Esophagus muscularis mucosa (tissue), 4 donors: ENCODE data around the gene LRRC41. TPM values are rescaled to one million over a fixed set of nuclear protein-coding genes. Genes with fewer than 3 reads are reported as not detected.
"Not testable (repeated sequence)": the region's sequence is repeated elsewhere in the genome, so short reads cannot be mapped to it uniquely, and the experiment has no call there.

Experiments used
- DNase-seq: peaks from one replicate; pipeline ENCODE4 v3.0.0-alpha.2; 2017; ENCODE audit errors: extremely low spot score
- H3K27ac ChIP-seq, 4 donors: fragments of 200-600 bp; sonication (generic); replicated peaks in 1 of 4; 1 replicate in 3 of 4; 2 replicates in 1 of 4; pipeline ENCODE4 v1.5.1; 2016 to 2019; ENCODE audit warnings: mild to moderate bottlenecking in 1 of 4
- H3K27me3 ChIP-seq, 4 donors: fragments of 200-600 bp; sonication (generic); one replicate each; pipeline versions ENCODE4 v1.5.1 to v1.6.0; 2016 to 2019
- H3K36me3 ChIP-seq, 4 donors: fragments of 200-600 bp; sonication (generic); one replicate each; pipeline ENCODE4 v1.5.1; 2016 to 2019
- H3K4me1 ChIP-seq, 4 donors: fragments of 200-600 bp; sonication (generic); one replicate each; pipeline ENCODE4 v1.5.1; 2016 to 2019
- H3K4me3 ChIP-seq, 4 donors: fragments of 200-600 bp; sonication (generic); 1 replicate in 2 of 4; 2 replicates in 2 of 4; pipeline ENCODE4 v1.5.1; 2016 to 2019; ENCODE audit warnings: mild to moderate bottlenecking in 4 of 4, moderate library complexity in 1 of 4
- H3K9me3 ChIP-seq, 4 donors: fragments of 200-600 bp; sonication (generic); 1 replicate in 3 of 4; 2 replicates in 1 of 4; pipeline ENCODE4 v1.5.1; 2016 to 2019
- EP300 ChIP-seq: sonication (generic); formaldehyde crosslinking; IDR thresholded peaks from one replicate; pipeline ENCODE4 v1.6.1; 2017; ENCODE audit warnings: antibody characterized with exemption
- POLR2AphosphoS5 ChIP-seq, 2 donors: sonication (generic); formaldehyde crosslinking; IDR thresholded peaks; one replicate each; pipeline ENCODE4 v1.6.1; 2017; ENCODE audit warnings: antibody characterized with exemption in 2 of 2
- WGBS: methylation state at CpG from one replicate; pipeline ENCODE4 v1.1.5; 2018; 5-methylcytosine and 5-hydroxymethylcytosine counted together
- intact Hi-C: fragments of 100-400 bp; cut with DNase I; formaldehyde crosslinking; loops from one replicate; pipeline ENCODE4 v1.15.1; 2023
- total RNA-seq, 4 donors: library from RNA; depleted of rRNA; stranded (reverse); fragments of >200 nt; gene quantifications; one replicate each; pipeline versions ENCODE4 v1.1.0 to v1.2.1, GENCODE V29; 2016
- TF ChIP-seq, protein P1 (sequence below), 3 experiments: fragments of 200-600 bp in 2 of 3; fragments of 450-650 bp in 1 of 3; sonication (generic) in 2 of 3; IDR thresholded peaks; one replicate each; pipeline ENCODE4 v1.5.1; 2017 to 2019; ENCODE audit warnings: antibody characterized with exemption in 3 of 3, mild to moderate bottlenecking in 2 of 3, moderate library complexity in 1 of 3

LRRC41 gene
- total RNA-seq, 4 donors from 2014 or later, result 59.0 to 81.1 (median 75.8) TPM

DNA sequence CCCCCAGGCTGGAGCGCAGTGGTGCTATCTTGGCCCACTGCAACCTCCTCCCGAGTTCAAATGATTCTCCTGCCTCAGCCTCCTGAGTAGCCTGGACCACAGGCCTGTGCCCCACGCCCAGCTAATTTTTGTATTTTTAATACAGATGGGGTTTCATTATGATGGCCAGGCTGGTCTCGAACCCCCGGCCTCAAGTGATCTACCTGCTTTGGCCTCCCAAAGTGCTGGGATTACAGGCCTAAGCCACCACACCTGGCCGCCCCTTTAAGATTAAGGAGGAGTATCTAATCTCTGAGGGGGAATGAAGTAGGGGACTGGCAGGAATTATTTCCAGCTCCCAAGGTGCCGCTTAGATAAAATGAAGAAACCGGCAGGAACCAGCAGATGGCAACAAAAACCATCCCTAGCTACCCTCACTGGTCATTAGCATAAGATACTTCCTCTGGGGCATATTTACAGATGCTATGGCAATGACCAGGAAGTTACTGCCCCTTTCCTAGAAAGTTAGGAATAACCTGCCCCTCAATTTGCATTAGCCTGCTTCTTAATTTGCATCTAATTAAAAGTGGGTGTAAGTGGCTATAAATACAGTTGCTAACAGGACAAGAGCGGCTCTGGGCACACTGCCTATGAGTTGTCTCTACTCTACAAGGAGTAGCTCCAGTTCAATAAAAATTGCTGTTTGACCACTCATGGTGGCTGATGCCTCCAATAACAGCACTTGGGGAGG lies 30.0 kb upstream of the LRRC41 start:
- Histone ChIP-seq H3K4me1 (no peaks in the 10 kb centered on the region), H3K4me3 (no peak overlapping the region), H3K27me3 (no peaks in the 10 kb centered on the region), H3K27ac (no peak overlapping the region), H3K9me3 (no peaks in the 10 kb centered on the region), H3K36me3 (no peaks in the 10 kb centered on the region)
- no peak for DNase-seq
- intact Hi-C loops, result no loop called here
- TF ChIP-seq, protein P1, sequence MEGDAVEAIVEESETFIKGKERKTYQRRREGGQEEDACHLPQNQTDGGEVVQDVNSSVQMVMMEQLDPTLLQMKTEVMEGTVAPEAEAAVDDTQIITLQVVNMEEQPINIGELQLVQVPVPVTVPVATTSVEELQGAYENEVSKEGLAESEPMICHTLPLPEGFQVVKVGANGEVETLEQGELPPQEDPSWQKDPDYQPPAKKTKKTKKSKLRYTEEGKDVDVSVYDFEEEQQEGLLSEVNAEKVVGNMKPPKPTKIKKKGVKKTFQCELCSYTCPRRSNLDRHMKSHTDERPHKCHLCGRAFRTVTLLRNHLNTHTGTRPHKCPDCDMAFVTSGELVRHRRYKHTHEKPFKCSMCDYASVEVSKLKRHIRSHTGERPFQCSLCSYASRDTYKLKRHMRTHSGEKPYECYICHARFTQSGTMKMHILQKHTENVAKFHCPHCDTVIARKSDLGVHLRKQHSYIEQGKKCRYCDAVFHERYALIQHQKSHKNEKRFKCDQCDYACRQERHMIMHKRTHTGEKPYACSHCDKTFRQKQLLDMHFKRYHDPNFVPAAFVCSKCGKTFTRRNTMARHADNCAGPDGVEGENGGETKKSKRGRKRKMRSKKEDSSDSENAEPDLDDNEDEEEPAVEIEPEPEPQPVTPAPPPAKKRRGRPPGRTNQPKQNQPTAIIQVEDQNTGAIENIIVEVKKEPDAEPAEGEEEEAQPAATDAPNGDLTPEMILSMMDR (IDR thresholded peaks at IDR 0.05), result peak in 1 of 3 experiments; percentile 3
- no peak for TF ChIP-seq EP300
- no peak for TF ChIP-seq POLR2AphosphoS5 (IDR thresholded peaks at IDR 0.05)
- 84% methylated on average over 8 of the region's 9 CpGs for WGBS

DNA sequence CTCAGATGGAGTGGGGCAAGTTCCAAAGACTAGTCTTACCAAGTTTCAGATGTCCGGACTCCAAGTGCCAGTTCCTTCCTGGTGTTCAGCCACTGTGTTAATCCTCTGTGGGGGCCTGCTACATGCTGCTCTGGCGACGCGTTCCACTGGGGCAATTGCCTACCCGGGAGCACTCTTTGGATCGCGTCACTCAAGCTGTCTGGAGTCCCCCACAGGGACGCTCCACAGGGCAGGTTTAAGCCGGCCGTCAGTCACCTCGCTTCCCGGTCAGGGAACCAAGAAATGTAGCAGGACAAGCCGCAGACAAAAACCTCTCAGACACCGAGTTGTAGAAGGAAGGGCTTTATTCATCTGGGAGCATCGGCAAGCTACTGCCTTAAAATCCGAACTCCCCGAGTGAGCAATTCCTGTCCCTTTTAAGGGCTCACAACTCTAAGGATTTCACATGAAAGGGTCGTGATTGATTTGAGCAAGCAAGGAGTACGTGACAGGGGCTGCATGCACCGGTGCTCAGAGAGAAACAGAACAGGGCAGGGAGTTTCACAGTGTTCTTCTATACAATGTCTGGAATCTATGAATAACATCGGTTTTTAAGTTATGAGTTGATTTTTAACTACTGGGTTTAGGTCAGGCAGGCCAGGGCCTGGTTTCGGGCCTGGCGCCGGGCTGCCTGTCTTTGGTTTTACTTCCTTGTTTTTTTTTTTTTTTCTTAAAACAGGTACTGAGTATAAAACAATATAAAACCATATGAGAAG lies 28.5 kb upstream of the LRRC41 start:
- H3K4me3 ChIP-seq, H3K36me3 ChIP-seq, intact Hi-C loops, H3K4me1 ChIP-seq, H3K27me3 ChIP-seq, DNase-seq, H3K9me3 ChIP-seq, H3K27ac ChIP-seq: not testable (repeated sequence)
- 91% methylated on average over 18 of the region's 24 CpGs for WGBS

DNA sequence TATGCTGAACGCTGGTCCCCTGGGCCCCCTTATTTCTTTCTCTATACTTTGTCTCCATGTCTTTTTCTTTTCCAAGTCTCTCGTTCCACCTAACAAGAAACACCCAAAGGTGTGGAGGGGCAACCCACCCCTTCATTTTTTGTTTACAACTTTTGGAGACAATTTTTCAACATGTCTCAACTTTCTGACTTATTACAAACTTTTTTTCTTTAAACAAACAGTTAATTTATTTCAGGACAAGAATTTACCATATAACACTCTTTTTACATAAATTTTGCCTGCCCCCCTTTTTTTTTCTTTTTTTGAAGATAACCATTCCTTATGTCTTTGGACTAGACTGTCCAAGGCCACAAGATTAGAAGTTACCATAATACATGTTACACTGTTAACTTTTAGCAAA lies 27.0 kb upstream of the LRRC41 start:
- DNase-seq, H3K27me3 ChIP-seq, intact Hi-C loops, H3K27ac ChIP-seq, H3K9me3 ChIP-seq, H3K36me3 ChIP-seq, H3K4me1 ChIP-seq, H3K4me3 ChIP-seq: not testable (repeated sequence)
- 83% methylated on average over 2 of the region's 2 CpGs for WGBS

DNA sequence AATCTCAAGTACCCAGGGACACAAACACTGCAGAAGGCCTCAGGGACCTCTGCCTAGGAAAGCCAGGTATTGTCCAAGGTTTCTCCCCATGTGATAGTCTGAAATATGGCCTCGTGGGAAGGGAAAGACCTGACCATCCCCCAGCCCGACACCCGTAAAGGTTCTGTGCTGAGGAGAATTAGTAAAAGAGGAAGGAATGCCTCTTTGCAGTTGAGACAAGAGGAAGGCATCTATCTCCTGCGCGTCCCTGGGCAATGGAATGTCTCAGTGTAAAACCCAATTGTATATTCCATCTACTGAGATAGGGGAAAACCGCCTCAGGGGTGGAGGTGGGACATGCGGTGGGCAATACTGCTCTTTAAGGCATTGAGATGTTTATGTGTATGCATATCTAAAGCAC lies 26.4 kb upstream of the LRRC41 start:
- H3K27me3 ChIP-seq, intact Hi-C loops, DNase-seq, H3K27ac ChIP-seq, H3K4me1 ChIP-seq, H3K9me3 ChIP-seq, H3K4me3 ChIP-seq, H3K36me3 ChIP-seq: not testable (repeated sequence)
- 75% methylated on average over 7 of the region's 7 CpGs for WGBS

DNA sequence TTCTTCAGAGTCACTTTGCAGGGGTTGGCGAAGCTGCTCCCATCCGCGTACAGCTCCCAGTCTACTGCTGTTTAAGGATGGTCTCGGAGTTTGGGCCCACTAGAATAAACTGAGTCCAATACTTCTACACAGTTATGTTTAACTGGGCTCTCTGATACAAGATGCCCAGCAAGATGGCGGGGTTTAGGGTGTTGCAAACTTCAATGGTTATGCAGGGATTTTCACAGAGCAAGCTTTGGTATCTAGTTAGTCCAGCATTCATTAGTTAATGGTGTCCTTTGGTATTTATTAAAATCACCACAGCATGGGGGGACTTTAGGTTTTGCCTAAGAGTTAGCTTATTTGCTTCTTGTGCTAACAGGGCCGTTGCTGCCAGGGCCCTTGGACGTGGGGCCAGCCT lies 24.8 kb upstream of the LRRC41 start:
- H3K27me3 ChIP-seq, H3K4me1 ChIP-seq, H3K36me3 ChIP-seq, DNase-seq, H3K27ac ChIP-seq, H3K4me3 ChIP-seq, intact Hi-C loops, H3K9me3 ChIP-seq: not testable (repeated sequence)
- WGBS, result 97% methylated on average over 5 of the region's 7 CpGs

DNA sequence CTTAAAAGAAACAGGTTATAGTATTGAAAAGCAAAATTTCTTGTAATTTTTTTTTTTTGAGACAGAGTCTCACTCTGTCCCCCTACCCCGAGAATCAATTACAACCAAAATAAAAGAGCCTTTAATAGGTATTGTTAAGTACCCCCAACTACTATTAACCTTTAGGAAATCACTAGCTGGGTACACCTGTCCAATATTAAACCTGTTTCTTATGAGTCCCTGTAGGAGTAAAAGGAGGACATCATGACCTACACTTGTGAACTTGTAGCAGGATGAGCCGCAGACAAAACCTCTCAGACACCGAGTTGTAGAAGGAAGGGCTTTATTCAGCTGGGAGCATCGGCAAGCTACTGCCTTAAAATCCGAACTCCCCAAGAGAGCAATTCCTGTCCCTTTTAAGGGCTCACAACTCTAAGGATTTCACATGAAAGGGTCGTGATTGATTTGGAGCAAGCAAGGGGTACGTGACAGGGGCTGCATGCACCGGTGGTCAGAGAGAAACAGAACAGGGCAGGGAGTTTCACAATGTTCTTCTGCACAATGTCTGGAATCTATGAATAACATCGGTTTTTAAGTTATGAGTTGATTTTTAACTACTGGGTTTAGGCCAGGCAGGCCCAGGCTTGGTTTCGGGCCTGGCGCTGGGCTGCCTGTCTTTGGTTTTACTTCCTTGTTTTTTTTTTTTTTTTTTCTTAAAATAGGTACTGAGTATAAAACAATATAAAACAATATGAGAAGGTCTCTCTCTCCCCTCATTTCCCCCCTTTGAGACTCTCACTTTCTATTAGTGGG lies 22.1 kb upstream of the LRRC41 start:
- H3K27me3 ChIP-seq, H3K27ac ChIP-seq, H3K4me3 ChIP-seq, H3K36me3 ChIP-seq, DNase-seq, H3K9me3 ChIP-seq, H3K4me1 ChIP-seq, intact Hi-C loops: not testable (repeated sequence)
- 89% methylated on average over 10 of the region's 11 CpGs for WGBS

DNA sequence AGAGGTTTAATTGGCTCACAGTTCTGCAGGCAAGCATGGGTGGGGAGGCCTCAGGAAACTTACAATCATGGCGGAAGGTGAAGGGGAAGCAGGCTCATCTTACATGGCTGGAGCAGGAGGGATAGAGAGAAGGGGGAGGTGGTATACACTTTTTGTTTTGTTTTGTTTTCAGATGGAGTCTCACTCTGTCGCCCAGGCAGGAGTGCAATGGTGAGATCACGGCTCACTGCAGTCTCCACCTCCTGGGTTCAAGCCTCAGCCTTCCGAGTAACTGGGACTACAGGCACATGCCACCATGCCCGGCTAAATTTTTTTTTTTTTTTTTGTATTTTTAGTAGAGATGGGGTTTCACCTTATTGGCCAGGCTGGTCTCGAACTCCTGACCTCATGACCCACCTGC lies 18.8 kb upstream of the LRRC41 start:
- H3K27ac ChIP-seq, intact Hi-C loops, H3K9me3 ChIP-seq, H3K4me1 ChIP-seq, DNase-seq, H3K4me3 ChIP-seq, H3K27me3 ChIP-seq: not testable (repeated sequence)
- 89% methylated on average over 6 of the region's 6 CpGs for WGBS
- H3K36me3 ChIP-seq, result peaks cover 3 to 21% (median 9%) of the 10 kb centered on the region in 4 donors

DNA sequence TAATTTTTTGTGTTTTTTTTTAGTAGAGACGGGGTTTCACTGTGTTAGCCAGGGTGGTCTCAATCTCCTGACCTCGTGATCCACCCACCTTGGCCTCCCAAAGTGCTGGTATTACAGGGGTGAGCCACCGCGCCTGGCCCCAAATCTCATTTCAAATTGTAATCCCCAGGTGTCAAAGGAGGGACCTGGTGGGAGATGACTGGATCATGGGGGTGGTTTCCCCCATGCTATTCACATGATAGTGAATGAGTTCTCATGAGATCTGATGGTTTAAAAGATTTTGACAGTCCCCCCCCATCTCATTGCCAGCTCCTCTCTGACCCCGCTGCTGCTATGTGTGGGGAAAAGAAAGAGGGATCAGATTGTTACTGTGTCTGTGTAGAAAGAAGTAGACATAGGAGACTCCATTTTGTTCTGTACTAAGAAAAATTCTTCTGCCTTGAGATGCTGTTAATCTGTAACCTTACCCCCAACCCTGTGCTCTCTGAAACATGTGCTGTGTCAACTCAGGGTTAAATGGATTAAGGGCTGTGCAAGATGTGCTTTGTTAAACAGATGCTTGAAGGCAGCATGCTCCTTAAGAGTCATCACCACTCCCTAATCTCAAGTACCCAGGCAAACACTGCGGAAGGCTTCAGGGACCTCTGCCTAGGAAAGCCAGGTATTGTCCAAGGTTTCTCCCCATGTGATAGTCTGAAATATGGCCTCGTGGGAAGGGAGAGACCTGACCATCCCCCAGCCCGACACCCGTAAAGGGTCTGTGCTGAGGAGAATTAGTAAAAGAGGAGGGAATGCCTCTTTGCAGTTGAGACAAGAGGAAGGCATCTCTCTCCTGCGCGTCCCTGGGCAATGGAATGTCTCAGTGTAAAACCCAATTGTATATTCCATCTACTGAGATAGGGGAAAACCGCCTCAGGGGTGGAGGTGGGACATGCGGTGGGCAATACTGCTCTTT lies 16.8 kb upstream of the LRRC41 start:
- H3K9me3 ChIP-seq, H3K27ac ChIP-seq, H3K4me1 ChIP-seq, H3K4me3 ChIP-seq, DNase-seq, intact Hi-C loops, H3K27me3 ChIP-seq: not testable (repeated sequence)
- 76% methylated on average over 13 of the region's 13 CpGs for WGBS
- peaks cover 11 to 41% (median 27%) of the 10 kb centered on the region in 4 donors for H3K36me3 ChIP-seq

DNA sequence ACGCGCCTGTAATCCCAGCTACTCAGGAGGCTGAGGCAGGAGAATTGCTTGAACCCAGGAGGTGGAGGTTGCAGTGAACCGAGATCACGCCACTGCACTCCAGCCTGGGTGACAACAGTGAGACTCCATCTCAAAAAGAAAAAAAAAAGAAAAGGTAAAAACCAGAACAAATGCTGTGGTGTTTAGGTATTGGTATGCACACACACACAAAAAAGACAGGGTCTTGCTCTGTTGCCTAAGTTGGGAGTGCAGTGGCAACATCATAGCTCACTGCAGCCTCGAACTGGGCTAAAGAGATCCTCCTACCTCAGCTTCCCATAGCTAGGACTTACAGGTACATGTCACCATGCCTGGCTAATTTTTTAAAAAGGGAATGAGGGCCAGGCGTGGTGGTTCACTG lies 15.9 kb upstream of the LRRC41 start:
- H3K27me3 ChIP-seq, H3K9me3 ChIP-seq, H3K4me1 ChIP-seq, H3K27ac ChIP-seq, DNase-seq, H3K4me3 ChIP-seq, intact Hi-C loops: not testable (repeated sequence)
- peaks cover 20 to 50% (median 36%) of the 10 kb centered on the region in 4 donors for H3K36me3 ChIP-seq
- 89% methylated on average over 6 of the region's 6 CpGs for WGBS
